K562 (cell line): ENCODE measurements around the gene TPM4. TPM values are rescaled to one million over a fixed set of nuclear protein-coding genes. Genes with fewer than 3 reads are reported as not detected.

Source experiments
- ATF1 ChIP-seq, 2 experiments: fragments of 450-650 bp in 1 of 2; IDR thresholded peaks; 2 replicates each; pipeline ENCODE4 v1.6.1; 2016; ENCODE audit warnings: missing compliant biosample characterization in 1 of 2, missing genetic modification characterization in 1 of 2
- EP400 ChIP-seq: fragments of 450-650 bp; IDR thresholded peaks from 2 replicates; pipeline ENCODE4 v1.6.1; 2017; ENCODE audit warnings: antibody characterized with exemption, mild to moderate bottlenecking, moderate library complexity
- LARP7 ChIP-seq: fragments of 450-650 bp; IDR thresholded peaks from 2 replicates; pipeline ENCODE4 v1.6.1; 2016
- PCBP1 ChIP-seq: fragments of 200-400 bp; formaldehyde crosslinking; IDR thresholded peaks from 2 replicates; pipeline ENCODE4 v1.6.1; 2018; ENCODE audit warnings: mild to moderate bottlenecking, low read depth, low read length; ENCODE audit not compliant: poor library complexity, severe bottlenecking
- SMC3 ChIP-seq: conservative IDR thresholded peaks from 2 replicates; pipeline ENCODE4 v1.6.1; 2011; ENCODE audit warnings: low read depth, low read length, improper control_type of control experiment; ENCODE audit not compliant: insufficient read depth
- TAF9B ChIP-seq: fragments of 450-650 bp; IDR thresholded peaks from 2 replicates; pipeline ENCODE4 v1.6.1; 2018; ENCODE audit warnings: mild to moderate bottlenecking; ENCODE audit not compliant: partially characterized antibody
- ZNF589 ChIP-seq: fragments of 200-800 bp; sonication (Bioruptor generic); IDR thresholded peaks from 2 replicates; pipeline ENCODE4 v1.6.1; 2016; ENCODE audit warnings: low read depth, missing genetic modification characterization, missing compliant biosample characterization
- ZNF76 ChIP-seq: fragments of 250-450 bp; sonication (Bioruptor Pico); IDR thresholded peaks from 2 replicates; pipeline ENCODE4 v1.4.0; 2020; ENCODE audit warnings: mild to moderate bottlenecking, moderate library complexity, borderline replicate concordance
- polyA plus RNA-seq, 8 experiments: library from polyadenylated mRNA; depleted of rRNA in 4 of 8; stranded (reverse) in 5 of 8; unstranded in 3 of 8; fragments of >200 nt; fragmentation: Nextera tagmentation in 2 of 8; fragmentation: Illumina TruSeq in 1 of 8; extraction: Ambion mirVana in 2 of 8; extraction: Trizol in 1 of 8; gene quantifications; 2 replicates each; pipeline versions ENCODE4 v1.2.1 to v1.2.3, GENCODE V29; 2011 to 2014; ENCODE audit warnings: inconsistent platforms in 1 of 8, missing spikeins in 1 of 8
- total RNA-seq, 7 experiments: library from RNA; depleted of rRNA in 6 of 7; stranded (reverse); fragments of >200 nt in 6 of 7; fragmentation: Illumina TruSeq in 2 of 7; extraction: Trizol in 2 of 7; gene quantifications; 2 replicates each; pipeline versions ENCODE4 v1.2.1 to v1.2.3, GENCODE V29; 2011 to 2021; ENCODE audit warnings: low replicate concordance in 1 of 7
- TF ChIP-seq, protein P1 (sequence below), 2 experiments: fragments of 450-650 bp; formaldehyde crosslinking in 1 of 2; IDR thresholded peaks; 2 replicates each; pipeline versions ENCODE4 v1.4.0 to v1.6.1; 2014 to 2020; ENCODE audit warnings: mild to moderate bottlenecking in 2 of 2, borderline replicate concordance in 1 of 2, low read depth in 1 of 2
- TF ChIP-seq, protein P2 (sequence below), 3 experiments: fragments of 200-800 bp in 1 of 3; fragments of 250-450 bp in 1 of 3; fragments of 450-650 bp in 1 of 3; sonication (Bioruptor Pico) in 1 of 3; sonication (Bioruptor generic) in 1 of 3; formaldehyde crosslinking in 1 of 3; IDR thresholded peaks; 2 replicates each; pipeline versions ENCODE4 v1.6.1 to v1.8.0; 2016 to 2022; ENCODE audit warnings: mild to moderate bottlenecking in 2 of 3, missing genetic modification characterization in 2 of 3, missing compliant biosample characterization in 1 of 3, moderate library complexity in 1 of 3
- TF ChIP-seq, protein P3 (sequence below): fragments of 250-450 bp; sonication (Bioruptor Pico); IDR thresholded peaks from 2 replicates; pipeline ENCODE4 v1.8.0; 2021; ENCODE audit warnings: moderate library complexity, mild to moderate bottlenecking, inconsistent platforms

Gene TPM4
- total and polyA plus RNA-seq, 9 of the 15 experiments (the other 6 are each of a cell fraction or from before 2014, with no cell fraction given): 28.1 to 111 (median 77.4) TPM

DNA sequence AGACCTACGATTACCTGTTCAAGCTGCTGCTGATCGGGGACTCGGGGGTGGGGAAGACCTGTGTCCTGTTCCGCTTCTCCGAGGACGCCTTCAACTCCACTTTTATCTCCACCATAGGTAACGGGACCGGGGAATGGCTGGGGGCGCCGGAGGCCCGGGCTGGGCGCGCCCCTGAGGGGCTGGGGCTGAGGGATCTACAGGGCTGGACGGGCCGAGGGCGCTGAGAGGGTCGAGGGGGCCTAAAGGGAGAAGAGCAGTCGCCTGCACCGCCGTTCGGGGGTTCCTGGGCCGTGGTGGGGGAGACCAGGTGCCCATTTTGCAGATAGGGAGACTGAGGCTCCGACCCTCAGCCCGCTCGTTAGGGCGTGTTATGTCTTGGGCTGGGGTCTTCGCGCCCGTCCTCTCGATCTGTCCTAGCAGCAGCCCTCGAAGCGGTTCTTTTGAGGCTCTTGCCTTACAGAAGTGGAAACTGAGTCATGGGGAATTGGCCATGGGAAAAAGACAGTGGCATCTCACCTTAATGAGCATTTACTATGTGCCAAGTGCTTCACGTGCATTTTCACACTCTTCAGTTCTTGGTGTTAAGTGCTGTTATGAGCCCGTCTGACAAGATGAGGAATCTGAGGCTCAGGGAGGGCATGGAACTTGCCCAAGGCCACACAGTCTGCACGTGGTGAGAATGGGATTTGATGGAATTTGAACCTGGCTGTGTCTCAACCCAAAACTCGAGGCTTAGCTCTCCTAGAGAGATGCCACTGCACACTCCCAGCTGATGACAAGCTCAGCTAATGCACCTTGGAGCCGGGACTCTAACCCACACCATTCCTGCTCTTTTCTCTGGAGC, 35.8 kb downstream of the TPM4 start (continued):
- TF ChIP-seq, protein P1, sequence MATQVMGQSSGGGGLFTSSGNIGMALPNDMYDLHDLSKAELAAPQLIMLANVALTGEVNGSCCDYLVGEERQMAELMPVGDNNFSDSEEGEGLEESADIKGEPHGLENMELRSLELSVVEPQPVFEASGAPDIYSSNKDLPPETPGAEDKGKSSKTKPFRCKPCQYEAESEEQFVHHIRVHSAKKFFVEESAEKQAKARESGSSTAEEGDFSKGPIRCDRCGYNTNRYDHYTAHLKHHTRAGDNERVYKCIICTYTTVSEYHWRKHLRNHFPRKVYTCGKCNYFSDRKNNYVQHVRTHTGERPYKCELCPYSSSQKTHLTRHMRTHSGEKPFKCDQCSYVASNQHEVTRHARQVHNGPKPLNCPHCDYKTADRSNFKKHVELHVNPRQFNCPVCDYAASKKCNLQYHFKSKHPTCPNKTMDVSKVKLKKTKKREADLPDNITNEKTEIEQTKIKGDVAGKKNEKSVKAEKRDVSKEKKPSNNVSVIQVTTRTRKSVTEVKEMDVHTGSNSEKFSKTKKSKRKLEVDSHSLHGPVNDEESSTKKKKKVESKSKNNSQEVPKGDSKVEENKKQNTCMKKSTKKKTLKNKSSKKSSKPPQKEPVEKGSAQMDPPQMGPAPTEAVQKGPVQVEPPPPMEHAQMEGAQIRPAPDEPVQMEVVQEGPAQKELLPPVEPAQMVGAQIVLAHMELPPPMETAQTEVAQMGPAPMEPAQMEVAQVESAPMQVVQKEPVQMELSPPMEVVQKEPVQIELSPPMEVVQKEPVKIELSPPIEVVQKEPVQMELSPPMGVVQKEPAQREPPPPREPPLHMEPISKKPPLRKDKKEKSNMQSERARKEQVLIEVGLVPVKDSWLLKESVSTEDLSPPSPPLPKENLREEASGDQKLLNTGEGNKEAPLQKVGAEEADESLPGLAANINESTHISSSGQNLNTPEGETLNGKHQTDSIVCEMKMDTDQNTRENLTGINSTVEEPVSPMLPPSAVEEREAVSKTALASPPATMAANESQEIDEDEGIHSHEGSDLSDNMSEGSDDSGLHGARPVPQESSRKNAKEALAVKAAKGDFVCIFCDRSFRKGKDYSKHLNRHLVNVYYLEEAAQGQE (IDR thresholded peaks at IDR 0.05; ENCODE audit: borderline replicate concordance): no peak
- TF ChIP-seq, protein P1 (CRISPR knock-in tag; IDR thresholded peaks at IDR 0.05; ENCODE audit: low read depth): 0 out of 2 replicates have a peak, but pooled peaks have one; percentile 16
- TF ChIP-seq ATF1 (CRISPR knock-in tag; IDR thresholded peaks at IDR 0.05): no peak
- peak; percentile 86 for TF ChIP-seq ATF1 (tag; IDR thresholded peaks at IDR 0.05)
- TF ChIP-seq SMC3: no peak
- no peak; the same call in 1 of the 2 replicates for TF ChIP-seq EP400
- TF ChIP-seq, protein P2, sequence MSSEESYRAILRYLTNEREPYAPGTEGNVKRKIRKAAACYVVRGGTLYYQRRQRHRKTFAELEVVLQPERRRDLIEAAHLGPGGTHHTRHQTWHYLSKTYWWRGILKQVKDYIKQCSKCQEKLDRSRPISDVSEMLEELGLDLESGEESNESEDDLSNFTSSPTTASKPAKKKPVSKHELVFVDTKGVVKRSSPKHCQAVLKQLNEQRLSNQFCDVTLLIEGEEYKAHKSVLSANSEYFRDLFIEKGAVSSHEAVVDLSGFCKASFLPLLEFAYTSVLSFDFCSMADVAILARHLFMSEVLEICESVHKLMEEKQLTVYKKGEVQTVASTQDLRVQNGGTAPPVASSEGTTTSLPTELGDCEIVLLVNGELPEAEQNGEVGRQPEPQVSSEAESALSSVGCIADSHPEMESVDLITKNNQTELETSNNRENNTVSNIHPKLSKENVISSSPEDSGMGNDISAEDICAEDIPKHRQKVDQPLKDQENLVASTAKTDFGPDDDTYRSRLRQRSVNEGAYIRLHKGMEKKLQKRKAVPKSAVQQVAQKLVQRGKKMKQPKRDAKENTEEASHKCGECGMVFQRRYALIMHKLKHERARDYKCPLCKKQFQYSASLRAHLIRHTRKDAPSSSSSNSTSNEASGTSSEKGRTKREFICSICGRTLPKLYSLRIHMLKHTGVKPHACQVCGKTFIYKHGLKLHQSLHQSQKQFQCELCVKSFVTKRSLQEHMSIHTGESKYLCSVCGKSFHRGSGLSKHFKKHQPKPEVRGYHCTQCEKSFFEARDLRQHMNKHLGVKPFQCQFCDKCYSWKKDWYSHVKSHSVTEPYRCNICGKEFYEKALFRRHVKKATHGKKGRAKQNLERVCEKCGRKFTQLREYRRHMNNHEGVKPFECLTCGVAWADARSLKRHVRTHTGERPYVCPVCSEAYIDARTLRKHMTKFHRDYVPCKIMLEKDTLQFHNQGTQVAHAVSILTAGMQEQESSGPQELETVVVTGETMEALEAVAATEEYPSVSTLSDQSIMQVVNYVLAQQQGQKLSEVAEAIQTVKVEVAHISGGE (CRISPR knock-in tag; IDR thresholded peaks at IDR 0.05): 0 out of 6 replicates have a peak, but pooled peaks of 2 of the 3 experiments have one; percentile 3 to 4
- TF ChIP-seq LARP7: 0 out of 2 replicates have a peak, but pooled peaks have one; percentile 52
- TF ChIP-seq TAF9B: peak; percentile 72
- no peak for TF ChIP-seq ZNF589 (CRISPR knock-in tag)
- TF ChIP-seq PCBP1: peak; percentile 4
- 0 out of 2 replicates have a peak, but pooled peaks have one; percentile 29 for TF ChIP-seq ZNF76 (CRISPR knock-in tag)
- TF ChIP-seq, protein P3, sequence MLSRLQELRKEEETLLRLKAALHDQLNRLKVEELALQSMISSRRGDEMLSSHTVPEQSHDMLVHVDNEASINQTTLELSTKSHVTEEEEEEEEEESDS (CRISPR knock-in tag): no peak
